HG03354 (cell line): Measurements from ENCODE around the gene CEP295NL.
"Not testable (repeated sequence)": the region's sequence is repeated elsewhere in the genome, so short reads cannot be mapped to it uniquely, and the experiment has no call there.

Experiments used
- ATAC-seq: cut with Tn5 transposase; IDR thresholded peaks from one replicate; pipeline ENCODE4 v1.9.1; 2021; ENCODE audit warnings: mild to moderate bottlenecking; ENCODE audit not compliant: unreplicated experiment, poor library complexity, severe bottlenecking

The CEP295NL gene

DNA sequence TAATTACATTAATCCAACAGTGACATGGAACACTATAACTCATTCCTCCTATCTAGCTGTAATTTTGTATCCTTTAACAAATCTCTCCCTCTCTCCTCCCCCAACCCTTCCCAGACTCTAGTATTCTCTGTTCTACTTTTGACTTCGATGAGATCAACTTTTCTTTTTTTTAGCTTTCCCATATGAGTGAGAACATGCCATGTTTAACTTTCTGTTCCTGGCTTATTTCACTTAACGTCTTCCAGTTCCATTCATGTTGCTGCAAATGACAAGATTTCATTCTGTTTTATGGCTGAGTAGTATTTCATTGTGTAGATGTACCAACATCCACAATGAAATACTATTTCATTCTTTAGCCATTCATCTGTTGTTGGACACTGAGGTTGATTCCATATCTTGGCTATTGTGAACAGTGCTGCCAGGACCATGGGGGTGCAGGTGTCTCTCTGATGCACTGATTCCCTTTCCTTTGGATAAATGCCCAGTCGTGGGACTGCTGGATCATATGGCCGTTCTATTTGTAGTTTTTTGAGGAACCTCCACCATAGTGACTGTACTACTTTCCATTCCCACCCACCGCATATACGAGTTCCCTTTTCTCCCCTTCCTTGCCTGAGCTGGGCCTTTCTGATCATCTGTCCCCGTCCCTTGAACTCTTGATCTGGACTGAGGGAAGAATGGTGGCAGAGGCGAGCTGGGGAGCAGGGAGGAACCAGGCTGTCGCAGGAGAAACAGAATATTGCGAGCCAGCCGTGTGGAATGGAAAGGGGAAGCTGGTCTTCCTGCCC is 7.7 kb upstream of the CEP295NL start:
- no peak for ATAC-seq

DNA sequence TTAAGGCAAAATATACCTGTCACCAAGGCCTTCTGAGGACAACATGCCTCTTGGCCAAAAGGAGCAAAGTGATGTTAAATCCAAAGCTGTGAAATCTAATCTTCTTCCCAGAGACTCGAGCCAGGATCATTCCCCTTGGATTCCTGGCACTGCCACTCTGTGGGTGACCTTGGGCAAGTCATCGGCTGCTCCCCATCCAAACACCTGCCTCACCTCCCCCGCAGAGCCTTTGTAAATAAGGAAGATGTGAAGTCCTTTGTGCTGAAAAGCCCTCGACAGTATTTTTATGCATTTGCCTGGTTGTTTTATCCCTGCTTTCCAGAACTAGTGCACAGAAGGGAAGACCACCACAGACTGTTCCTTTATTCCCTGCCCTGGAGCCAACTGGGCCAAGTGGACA is 5.4 kb upstream of the CEP295NL start:
- no peak for ATAC-seq

DNA sequence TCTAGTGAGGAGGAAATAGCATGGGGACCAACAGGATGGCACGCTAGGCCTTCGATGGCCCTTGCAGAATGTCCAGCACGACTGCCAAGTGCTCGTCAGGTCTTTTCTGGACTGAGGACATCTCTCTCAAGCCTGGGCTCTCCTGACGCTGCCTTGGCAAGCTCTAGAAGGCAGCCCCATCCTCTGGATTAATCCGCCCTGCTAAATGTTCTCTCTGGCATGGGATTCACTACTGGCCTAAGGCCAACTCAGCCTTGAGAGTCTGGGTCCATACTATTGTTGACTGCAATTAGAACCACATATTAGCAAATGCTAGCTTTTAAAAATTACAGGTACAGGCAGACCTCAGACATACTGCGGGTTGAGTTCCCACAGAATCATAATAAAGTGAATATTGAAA is 2.5 kb upstream of the CEP295NL start:
- ATAC-seq = no peak

- no peak for ATAC-seq
Measured at GRCh38 chr17:78905116-78905515, 2.1 kb upstream of the CEP295NL start.

GRCh38 chr17:78904371-78904770 is 1.4 kb upstream of the CEP295NL start:
- no peak for ATAC-seq

DNA sequence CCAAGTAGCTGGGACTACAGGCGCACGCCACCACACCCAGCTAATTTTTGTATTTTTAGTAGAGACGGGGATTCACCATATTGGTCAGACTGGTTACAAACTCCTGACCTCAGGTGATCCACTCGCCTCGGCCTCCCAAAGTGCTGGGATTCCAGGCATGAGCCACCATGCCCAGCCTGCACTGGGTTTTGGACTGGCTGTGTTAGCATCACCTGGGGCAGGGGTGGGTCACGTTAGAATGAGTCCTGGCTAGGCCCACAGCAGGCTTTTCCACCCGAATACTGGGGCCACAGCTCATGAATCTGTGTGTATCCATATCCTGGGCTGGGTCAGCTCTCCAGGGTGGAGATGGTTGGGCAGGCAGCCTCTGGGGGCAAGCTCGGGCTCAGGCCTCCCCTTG is 770 bp downstream of the CEP295NL start:
- not testable (repeated sequence) for ATAC-seq

GRCh38 chr17:78901806-78902205 is 1.2 kb downstream of the CEP295NL start:
- no peak for ATAC-seq

DNA sequence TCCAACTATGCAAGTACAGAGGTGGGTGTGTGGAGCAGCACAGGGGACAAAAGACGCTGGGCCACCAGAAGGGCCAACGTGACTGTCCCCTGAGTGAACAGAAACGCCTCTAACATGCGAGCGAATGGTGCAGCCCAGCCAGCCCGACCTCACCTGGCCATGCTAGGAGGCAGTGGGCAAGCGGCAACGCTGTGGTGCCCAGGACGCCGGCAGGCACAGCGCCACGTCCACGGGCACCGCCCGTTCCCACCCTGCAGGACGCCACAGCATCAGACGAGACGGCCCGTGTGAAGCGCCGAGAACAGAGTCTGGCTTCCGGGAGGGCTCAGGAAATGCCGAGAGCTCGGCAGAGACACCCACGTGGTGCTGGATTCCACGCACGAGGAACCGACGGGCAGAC is 2.2 kb downstream of the CEP295NL start:
- ATAC-seq = no peak

- no peak for ATAC-seq
Measured at GRCh38 chr17:78899361-78900260, 3.4 kb downstream of the CEP295NL start.

DNA sequence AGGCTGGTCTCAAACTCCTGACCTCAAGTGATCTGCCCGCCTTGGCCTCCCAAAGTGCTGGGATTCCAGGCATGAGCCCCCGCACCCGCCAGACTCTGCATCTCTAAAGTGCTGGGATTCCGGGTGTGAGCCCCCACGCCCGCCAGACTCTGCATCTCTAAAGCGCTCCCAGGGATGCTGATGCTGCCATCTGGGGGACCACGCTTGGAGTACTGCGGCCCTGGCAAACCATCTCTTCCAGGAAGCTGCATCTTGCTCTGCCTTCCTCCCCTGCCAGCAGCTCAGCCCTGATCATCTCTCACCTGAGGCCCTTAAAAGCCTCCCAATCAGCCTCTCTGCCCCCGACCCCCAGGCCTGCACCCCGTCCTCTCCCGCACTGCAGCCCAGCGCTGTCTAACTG is 4.1 kb downstream of the CEP295NL start:
- no peak for ATAC-seq

DNA sequence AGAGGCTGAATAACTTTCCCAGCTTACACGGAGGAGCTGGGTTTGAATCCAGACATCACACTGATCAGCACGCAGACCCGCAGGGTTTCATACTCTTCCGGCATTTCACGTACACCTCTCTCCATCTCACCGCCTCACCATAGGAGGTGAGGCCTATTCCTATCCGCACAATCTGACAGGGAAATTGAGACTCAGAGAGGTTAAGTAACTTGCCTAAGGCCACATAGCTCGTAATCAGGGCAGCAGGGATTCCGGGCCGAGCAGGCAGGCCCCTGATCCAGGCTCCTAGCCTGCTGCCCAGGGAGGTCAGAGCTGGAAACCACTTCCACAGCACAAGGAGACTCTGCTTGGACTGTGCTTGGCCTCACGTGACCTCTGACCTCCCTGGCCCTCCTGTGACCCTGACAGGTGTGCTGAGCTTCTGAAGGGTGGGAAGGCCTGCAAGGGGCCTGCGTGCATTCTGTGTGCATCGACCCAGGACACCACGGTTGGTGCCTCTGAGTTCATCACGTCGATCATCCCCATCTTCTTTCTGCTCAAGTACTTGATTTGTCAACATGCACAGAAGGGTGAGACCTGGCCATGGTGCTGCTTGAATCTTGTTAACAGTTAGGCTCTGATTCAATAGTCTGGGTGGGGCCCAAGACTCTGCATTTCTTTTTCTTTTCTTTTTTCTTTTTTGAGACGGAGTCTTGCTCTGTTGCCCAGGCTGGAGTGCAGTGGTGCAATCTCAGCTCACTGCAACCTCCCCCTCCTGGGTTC is 4.7 kb downstream of the CEP295NL start:
- no peak for ATAC-seq

DNA sequence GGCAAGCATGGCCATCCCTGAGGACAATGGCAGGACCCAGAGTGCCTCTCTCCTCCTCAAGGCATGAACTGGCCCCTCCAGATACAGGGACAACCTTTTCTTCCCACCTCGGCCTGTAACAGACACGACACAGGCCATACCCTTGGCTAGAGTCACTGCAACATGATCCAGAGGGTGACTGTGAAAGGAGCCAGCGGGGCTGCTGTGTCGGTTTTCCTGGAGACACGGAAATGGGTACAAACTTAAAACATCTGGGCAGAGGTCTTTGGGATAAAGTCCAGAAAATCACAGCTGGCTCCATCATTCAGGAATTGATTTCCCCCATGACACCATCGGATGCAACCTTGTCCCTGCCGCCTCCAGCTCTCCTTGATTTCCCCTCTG is 5.3 kb downstream of the CEP295NL start:
- no peak for ATAC-seq

GRCh38 chr17:78896834-78897663 is 6.0 kb downstream of the CEP295NL start:
- no peak for ATAC-seq

- ATAC-seq = no peak
Measured at GRCh38 chr17:78896091-78896833, 6.7 kb downstream of the CEP295NL start.

GRCh38 chr17:78895322-78895721 is 7.7 kb downstream of the CEP295NL start:
- no peak for ATAC-seq

- ATAC-seq = no peak
Measured at GRCh38 chr17:78893684-78894083, 9.3 kb downstream of the CEP295NL start.

GRCh38 chr17:78892936-78893379 is 10.0 kb downstream of the CEP295NL start:
- ATAC-seq = no peak

DNA sequence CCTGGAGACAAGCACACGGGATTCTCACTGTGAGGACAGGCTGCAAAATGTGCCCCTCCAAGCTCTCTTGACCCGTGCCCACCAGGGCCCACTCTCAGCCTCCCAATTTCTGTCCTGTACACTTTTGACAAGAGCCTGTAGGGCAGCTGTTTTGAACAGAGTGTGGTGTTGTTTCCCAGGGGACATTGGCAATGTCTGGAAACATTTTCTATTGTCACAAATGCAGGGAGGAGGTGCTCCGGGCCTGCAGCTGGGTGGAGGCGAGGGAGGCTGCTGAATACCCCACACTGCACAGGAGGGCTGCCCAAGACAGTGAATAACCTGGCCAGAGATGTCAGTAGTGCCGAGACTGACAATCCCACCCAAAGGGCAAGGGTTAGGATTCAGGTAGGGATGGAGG is 10.5 kb downstream of the CEP295NL start:
- ATAC-seq = no peak

DNA sequence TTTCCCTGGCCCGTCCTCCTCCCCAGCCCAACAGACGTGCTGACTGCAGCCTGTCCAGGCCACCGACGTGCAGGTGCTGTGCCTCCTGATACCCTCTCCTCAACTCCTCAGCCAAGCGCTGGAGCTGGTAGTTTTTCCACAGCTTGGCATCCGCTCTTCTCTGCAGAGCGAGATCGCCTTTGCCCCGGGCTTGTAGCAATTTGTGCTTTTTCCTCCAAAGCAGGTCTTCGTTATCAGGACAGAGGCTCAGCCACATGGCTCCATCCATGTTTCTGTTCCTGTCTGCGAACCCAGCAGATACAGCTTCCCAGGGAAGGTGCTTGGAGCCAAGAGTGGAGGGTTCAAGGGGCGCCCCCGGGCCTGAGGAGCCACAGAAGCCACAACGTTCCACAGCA is 10.9 kb downstream of the CEP295NL start:
- ATAC-seq = no peak
